DND-41 (cell line): ENCODE data around the gene NXPE4.

Source experiments
- EZH2 ChIP-seq: IDR thresholded peaks from 3 replicates; pipeline ENCODE4 v1.6.1; 2012; ENCODE audit warnings: borderline replicate concordance, low read depth, mild to moderate bottlenecking, moderate library complexity, low read length, inconsistent platforms; ENCODE audit not compliant: severe bottlenecking
- TF ChIP-seq, protein P1 (sequence below): IDR thresholded peaks from 2 replicates; pipeline ENCODE4 v1.5.1; 2012; ENCODE audit warnings: borderline replicate concordance, low read length, moderate library complexity, mild to moderate bottlenecking; ENCODE audit not compliant: poor library complexity, severe bottlenecking; ENCODE audit errors: extremely low read depth

- TF ChIP-seq, protein P1, sequence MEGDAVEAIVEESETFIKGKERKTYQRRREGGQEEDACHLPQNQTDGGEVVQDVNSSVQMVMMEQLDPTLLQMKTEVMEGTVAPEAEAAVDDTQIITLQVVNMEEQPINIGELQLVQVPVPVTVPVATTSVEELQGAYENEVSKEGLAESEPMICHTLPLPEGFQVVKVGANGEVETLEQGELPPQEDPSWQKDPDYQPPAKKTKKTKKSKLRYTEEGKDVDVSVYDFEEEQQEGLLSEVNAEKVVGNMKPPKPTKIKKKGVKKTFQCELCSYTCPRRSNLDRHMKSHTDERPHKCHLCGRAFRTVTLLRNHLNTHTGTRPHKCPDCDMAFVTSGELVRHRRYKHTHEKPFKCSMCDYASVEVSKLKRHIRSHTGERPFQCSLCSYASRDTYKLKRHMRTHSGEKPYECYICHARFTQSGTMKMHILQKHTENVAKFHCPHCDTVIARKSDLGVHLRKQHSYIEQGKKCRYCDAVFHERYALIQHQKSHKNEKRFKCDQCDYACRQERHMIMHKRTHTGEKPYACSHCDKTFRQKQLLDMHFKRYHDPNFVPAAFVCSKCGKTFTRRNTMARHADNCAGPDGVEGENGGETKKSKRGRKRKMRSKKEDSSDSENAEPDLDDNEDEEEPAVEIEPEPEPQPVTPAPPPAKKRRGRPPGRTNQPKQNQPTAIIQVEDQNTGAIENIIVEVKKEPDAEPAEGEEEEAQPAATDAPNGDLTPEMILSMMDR: no peak
- TF ChIP-seq EZH2: no peak
Observed at GRCh38 chr11:114609429-114609828, 13.8 kb upstream of the NXPE4 start.
